MG63 (cell line): ENCODE data around the gene SRSF5. TPM values are rescaled to one million over a fixed set of nuclear protein-coding genes. Genes with fewer than 3 reads are reported as not detected.
"Not testable (repeated sequence)": the region's sequence is repeated elsewhere in the genome, so short reads cannot be mapped to it uniquely, and the experiment has no call there.

Source experiments
- DNase-seq: peaks from one replicate; pipeline ENCODE4 v3.0.0-alpha.2; 2020
- H3K27me3 ChIP-seq: fragments of 250-450 bp; sonication (Bioruptor Pico); 2 replicates; pipeline ENCODE4 v1.5.1; 2020; ENCODE audit warnings: mild to moderate bottlenecking, moderate library complexity
- H3K36me3 ChIP-seq: fragments of 250-450 bp; sonication (Bioruptor Pico); 2 replicates; pipeline ENCODE4 v1.5.1; 2020; ENCODE audit warnings: mild to moderate bottlenecking, moderate library complexity
- H3K4me3 ChIP-seq: fragments of 250-450 bp; sonication (Bioruptor Pico); 2 replicates; pipeline ENCODE4 v1.5.1; 2020; ENCODE audit warnings: mild to moderate bottlenecking, moderate library complexity
- H3K9me3 ChIP-seq: fragments of 250-450 bp; sonication (Bioruptor Pico); 2 replicates; pipeline ENCODE4 v1.5.1; 2020; ENCODE audit warnings: mild to moderate bottlenecking, moderate library complexity
- total RNA-seq: library from RNA; depleted of rRNA; stranded (reverse); fragments of >200 nt; shearing (Covaris generic); gene quantifications from 2 replicates; pipeline ENCODE4 v1.2.3, GENCODE V29; 2014; ENCODE audit warnings: low replicate concordance; rRNA removed

The SRSF5 gene
- 40.4 and 159 TPM in 2 replicates for total RNA-seq

GRCh38 chr14:69766984-69767368, at the start of gene SRSF5:
Gene SRSF5 (plus strand): TSS chr14:69767142. CDS start chr14:69768157, 1,015 bp downstream.
- peak; percentile 94 for DNase-seq
- H3K27me3 ChIP-seq, result no peaks in the 10 kb centered on the region
- H3K9me3 ChIP-seq, result no peaks in the 10 kb centered on the region
- peaks cover 48% of the 10 kb centered on the region for H3K36me3 ChIP-seq
- peak within 1 kb of the TSS; percentile 99 for H3K4me3 ChIP-seq

- not testable (repeated sequence) for DNase-seq, H3K27me3 ChIP-seq, H3K4me3 ChIP-seq, H3K9me3 ChIP-seq, H3K36me3 ChIP-seq
Observed at GRCh38 chr14:69718614-69719013, 48.3 kb upstream of the SRSF5 start.

- no peak overlapping the region for H3K4me3 ChIP-seq
Observed at GRCh38 chr14:69719501-69719951, 47.4 kb upstream of the SRSF5 start.

GRCh38 chr14:69720912-69721311, 46.0 kb upstream of the SRSF5 start:
- Histone ChIP-seq H3K4me3 (no peak overlapping the region), H3K36me3 (no peaks in the 10 kb centered on the region), H3K9me3 (no peaks in the 10 kb centered on the region), H3K27me3 (no peaks in the 10 kb centered on the region)
- DNase-seq, result no peak

More at GRCh38 chr14:69719501-69719951, 47.4 kb upstream of the SRSF5 start:
- Histone ChIP-seq H3K27me3 (no peaks in the 10 kb centered on the region), H3K9me3 (no peaks in the 10 kb centered on the region), H3K36me3 (no peaks in the 10 kb centered on the region)
- DNase-seq, result peak; percentile 69

- no peaks in the 10 kb centered on the region for H3K36me3 ChIP-seq
- H3K27me3 ChIP-seq, result no peaks in the 10 kb centered on the region
- H3K9me3 ChIP-seq, result no peaks in the 10 kb centered on the region
- peak; percentile 49 for DNase-seq
- peak overlapping the region; percentile 30 for H3K4me3 ChIP-seq
Observed at GRCh38 chr14:69726761-69727511, 40.0 kb upstream of the SRSF5 start.

GRCh38 chr14:69727860-69728259, 39.1 kb upstream of the SRSF5 start:
- no peak overlapping the region for H3K4me3 ChIP-seq
- H3K9me3 ChIP-seq, result no peaks in the 10 kb centered on the region
- no peaks in the 10 kb centered on the region for H3K27me3 ChIP-seq
- H3K36me3 ChIP-seq, result no peaks in the 10 kb centered on the region
- no peak for DNase-seq

GRCh38 chr14:69731919-69732598, 34.9 kb upstream of the SRSF5 start:
- not testable (repeated sequence) for DNase-seq, H3K36me3 ChIP-seq, H3K9me3 ChIP-seq

GRCh38 chr14:69736405-69736804, 30.5 kb upstream of the SRSF5 start:
- not testable (repeated sequence) for H3K9me3 ChIP-seq, H3K4me3 ChIP-seq, H3K27me3 ChIP-seq

More at GRCh38 chr14:69731919-69732598, 34.9 kb upstream of the SRSF5 start:
- H3K27me3 ChIP-seq, H3K4me3 ChIP-seq: not testable (repeated sequence)

GRCh38 chr14:69741055-69741454, 25.9 kb upstream of the SRSF5 start:
- no peak for DNase-seq
- H3K9me3 ChIP-seq, result no peaks in the 10 kb centered on the region
- no peak overlapping the region for H3K4me3 ChIP-seq
- H3K36me3 ChIP-seq, result no peaks in the 10 kb centered on the region
- H3K27me3 ChIP-seq, result no peaks in the 10 kb centered on the region

More at GRCh38 chr14:69736405-69736804, 30.5 kb upstream of the SRSF5 start:
- not testable (repeated sequence) for H3K36me3 ChIP-seq, DNase-seq

GRCh38 chr14:69749956-69750355, 17.0 kb upstream of the SRSF5 start:
- Histone ChIP-seq H3K27me3 (no peaks in the 10 kb centered on the region), H3K36me3 (no peaks in the 10 kb centered on the region), H3K9me3 (no peaks in the 10 kb centered on the region), H3K4me3 (no peak overlapping the region)
- no peak for DNase-seq

- no peak for DNase-seq
- no peaks in the 10 kb centered on the region for H3K36me3 ChIP-seq
- H3K4me3 ChIP-seq, result no peak overlapping the region
- no peaks in the 10 kb centered on the region for H3K9me3 ChIP-seq
- H3K27me3 ChIP-seq, result no peaks in the 10 kb centered on the region
Observed at GRCh38 chr14:69750495-69750894, 16.4 kb upstream of the SRSF5 start.

GRCh38 chr14:69752773-69753172, 14.2 kb upstream of the SRSF5 start:
- Histone ChIP-seq H3K36me3 (no peaks in the 10 kb centered on the region), H3K4me3 (no peak overlapping the region), H3K9me3 (no peaks in the 10 kb centered on the region), H3K27me3 (no peaks in the 10 kb centered on the region)
- DNase-seq, result no peak

- H3K36me3 ChIP-seq, result no peaks in the 10 kb centered on the region
- H3K9me3 ChIP-seq, result no peaks in the 10 kb centered on the region
- no peak overlapping the region for H3K4me3 ChIP-seq
- no peaks in the 10 kb centered on the region for H3K27me3 ChIP-seq
- DNase-seq, result no peak
Observed at GRCh38 chr14:69753860-69754259, 13.1 kb upstream of the SRSF5 start.

- Histone ChIP-seq H3K4me3 (no peak overlapping the region), H3K9me3 (no peaks in the 10 kb centered on the region), H3K27me3 (no peaks in the 10 kb centered on the region), H3K36me3 (no peaks in the 10 kb centered on the region)
- DNase-seq, result no peak
Observed at GRCh38 chr14:69754487-69754886, 12.5 kb upstream of the SRSF5 start.

- DNase-seq, result no peak
- Histone ChIP-seq H3K27me3 (no peaks in the 10 kb centered on the region), H3K9me3 (no peaks in the 10 kb centered on the region), H3K36me3 (no peaks in the 10 kb centered on the region), H3K4me3 (no peak overlapping the region)
Observed at GRCh38 chr14:69755296-69755695, 11.6 kb upstream of the SRSF5 start.

GRCh38 chr14:69755784-69756183, 11.2 kb upstream of the SRSF5 start:
- Histone ChIP-seq H3K27me3 (no peaks in the 10 kb centered on the region), H3K4me3 (no peak overlapping the region), H3K36me3 (no peaks in the 10 kb centered on the region), H3K9me3 (no peaks in the 10 kb centered on the region)
- no peak for DNase-seq

- DNase-seq, result no peak
- H3K4me3 ChIP-seq, result no peak overlapping the region
- no peaks in the 10 kb centered on the region for H3K36me3 ChIP-seq
- H3K27me3 ChIP-seq, result no peaks in the 10 kb centered on the region
- no peaks in the 10 kb centered on the region for H3K9me3 ChIP-seq
Observed at GRCh38 chr14:69756298-69756697, 10.6 kb upstream of the SRSF5 start.

GRCh38 chr14:69760810-69761209, 6.1 kb upstream of the SRSF5 start:
- Histone ChIP-seq H3K36me3 (no peaks in the 10 kb centered on the region), H3K9me3 (no peaks in the 10 kb centered on the region)
- DNase-seq, result no peak

More at GRCh38 chr14:69760810-69761209, 6.1 kb upstream of the SRSF5 start:
- Histone ChIP-seq H3K4me3 (no peak overlapping the region), H3K27me3 (no peaks in the 10 kb centered on the region)
